NCI-H2081 (cell line): ENCODE measurements around the gene PRSS27.
A peak's percentile ranks its signal among the peaks of the same experiment; 100 is the strongest.
"Not testable (repeated sequence)": the region's sequence is repeated elsewhere in the genome, so short reads cannot be mapped to it uniquely, and the experiment has no call there.

ENCODE experiments used
- DNase-seq, 2 experiments: peaks; one replicate each; lab custom pipeline; 2025; lab: John Stamatoyannopoulos, UW

The PRSS27 gene

GRCh38 chr16:2724816-2725348, 4.9 kb upstream of the PRSS27 start:
- no peak for DNase-seq

DNA sequence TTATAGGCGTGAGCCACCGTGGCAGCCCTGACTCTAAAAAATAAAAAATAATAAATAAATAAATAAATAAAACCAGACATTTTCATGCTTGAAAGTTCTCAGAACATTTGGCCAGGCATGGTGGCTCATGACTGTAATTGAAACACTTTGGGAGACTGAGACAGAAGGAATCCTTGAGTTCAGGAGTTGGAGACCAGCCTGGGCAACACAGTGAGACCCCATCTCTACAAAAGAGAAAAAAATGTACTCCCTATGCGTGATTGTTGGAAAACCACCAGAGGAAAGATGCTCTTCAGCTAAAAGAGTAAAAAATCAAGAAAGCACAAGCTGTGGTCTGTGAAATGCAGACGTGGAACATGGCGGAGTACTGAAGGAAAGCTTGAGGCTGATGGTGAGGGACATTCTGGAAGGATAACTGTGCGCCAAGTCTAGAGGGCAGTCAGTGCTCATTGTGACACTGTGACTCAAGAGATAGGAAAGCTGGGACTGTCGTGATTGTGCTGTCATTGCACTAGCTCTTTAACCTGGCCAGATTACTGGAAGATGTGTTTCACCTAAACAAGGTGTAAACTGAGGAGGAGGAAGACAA, 4.2 kb upstream of the PRSS27 start:
- no peak for DNase-seq

DNA sequence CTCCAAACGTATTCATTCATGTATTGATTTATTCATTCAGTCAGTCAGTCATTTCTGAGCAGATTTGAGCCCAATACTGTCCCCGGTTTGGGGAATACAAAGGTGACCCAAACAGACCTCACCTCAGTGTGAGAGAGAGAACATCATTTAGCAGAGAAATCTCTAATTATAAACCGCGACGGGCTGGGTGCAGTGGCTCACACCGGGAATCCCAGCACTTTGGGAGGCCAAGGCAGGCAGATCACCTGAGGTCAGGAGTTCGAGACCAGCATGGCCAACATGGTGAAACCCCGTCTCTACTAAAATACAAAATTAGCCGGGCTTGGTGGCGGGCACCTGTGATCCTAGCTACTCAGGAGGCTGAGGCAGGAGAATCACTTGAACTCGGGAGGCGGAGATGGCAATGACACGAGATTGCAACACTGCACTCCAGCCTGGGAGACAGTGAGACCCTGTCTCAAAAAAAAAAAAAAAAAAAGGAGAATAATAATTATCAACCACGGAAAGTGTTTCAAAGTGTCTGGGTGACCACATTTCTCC, 1.7 kb upstream of the PRSS27 start:
- not testable (repeated sequence) for DNase-seq

- DNase-seq, result peak; percentile 85 to 87
Measured at GRCh38 chr16:2720719-2721633, 952 bp upstream of the PRSS27 start.

GRCh38 chr16:2719328-2720063, 528 bp downstream of the PRSS27 start:
- no peak for DNase-seq

DNA sequence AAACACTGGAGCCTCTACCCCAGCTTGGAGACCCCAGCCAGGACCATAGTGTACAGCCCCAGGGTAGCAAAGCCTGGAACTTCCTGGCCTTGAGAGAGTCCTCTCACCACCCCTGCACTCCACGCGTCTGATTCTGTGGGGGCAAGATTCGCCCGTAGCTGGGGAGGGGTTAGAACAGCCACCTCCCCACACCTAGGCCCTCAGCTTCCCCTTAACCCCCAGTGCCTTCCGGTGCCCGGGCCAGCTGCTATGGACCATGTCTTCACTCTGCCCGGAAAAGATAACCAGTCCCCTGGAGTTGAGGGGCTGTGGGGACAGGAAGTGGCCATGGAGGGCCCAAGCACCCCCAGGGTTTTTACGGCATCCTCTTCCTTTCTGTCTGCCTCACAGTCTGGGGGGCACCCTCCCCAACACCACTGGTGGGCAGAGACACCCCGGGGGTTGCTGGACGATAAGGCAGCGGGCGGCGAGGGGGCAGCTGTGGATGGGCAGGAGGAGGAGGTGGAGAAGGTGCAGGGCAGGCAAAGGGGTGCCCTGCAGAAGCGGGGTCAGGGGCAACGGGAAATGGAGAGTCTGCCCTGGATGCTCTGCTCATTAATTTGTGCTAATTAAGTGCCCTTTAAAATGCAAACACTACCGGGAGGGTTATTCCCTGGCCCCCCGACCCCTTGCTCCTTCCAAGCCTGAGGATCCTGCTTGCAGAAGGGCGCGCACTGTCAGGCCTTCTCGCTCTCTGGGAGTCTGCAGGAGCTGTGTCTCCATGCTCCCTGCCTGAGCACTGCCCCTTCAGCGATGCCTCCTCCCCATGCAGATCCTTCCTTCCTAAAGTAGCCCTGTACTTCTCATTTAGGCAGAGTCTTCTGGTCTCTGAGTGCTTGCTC, 2.4 kb downstream of the PRSS27 start:
- no peak for DNase-seq

DNA sequence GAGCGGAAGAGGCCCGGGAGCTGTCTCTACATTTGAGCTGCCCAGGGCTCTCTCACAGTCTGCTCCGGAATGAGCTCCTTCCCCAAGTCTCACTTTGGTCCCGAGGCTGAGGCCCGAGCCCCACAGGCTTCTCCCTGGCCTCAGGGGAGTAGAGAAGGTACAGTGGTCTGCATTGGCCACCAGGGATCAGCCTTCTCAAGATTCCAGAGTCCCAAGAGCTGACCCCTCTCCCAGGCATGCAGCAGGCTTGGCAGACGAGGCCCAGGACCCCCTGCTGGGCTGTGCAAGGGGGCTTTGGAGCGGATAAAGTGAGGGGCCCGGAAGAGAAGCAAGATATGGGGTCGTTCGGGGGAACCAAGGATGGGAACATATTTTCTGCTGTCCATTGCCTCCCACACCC, 3.1 kb downstream of the PRSS27 start:
- no peak for DNase-seq

DNA sequence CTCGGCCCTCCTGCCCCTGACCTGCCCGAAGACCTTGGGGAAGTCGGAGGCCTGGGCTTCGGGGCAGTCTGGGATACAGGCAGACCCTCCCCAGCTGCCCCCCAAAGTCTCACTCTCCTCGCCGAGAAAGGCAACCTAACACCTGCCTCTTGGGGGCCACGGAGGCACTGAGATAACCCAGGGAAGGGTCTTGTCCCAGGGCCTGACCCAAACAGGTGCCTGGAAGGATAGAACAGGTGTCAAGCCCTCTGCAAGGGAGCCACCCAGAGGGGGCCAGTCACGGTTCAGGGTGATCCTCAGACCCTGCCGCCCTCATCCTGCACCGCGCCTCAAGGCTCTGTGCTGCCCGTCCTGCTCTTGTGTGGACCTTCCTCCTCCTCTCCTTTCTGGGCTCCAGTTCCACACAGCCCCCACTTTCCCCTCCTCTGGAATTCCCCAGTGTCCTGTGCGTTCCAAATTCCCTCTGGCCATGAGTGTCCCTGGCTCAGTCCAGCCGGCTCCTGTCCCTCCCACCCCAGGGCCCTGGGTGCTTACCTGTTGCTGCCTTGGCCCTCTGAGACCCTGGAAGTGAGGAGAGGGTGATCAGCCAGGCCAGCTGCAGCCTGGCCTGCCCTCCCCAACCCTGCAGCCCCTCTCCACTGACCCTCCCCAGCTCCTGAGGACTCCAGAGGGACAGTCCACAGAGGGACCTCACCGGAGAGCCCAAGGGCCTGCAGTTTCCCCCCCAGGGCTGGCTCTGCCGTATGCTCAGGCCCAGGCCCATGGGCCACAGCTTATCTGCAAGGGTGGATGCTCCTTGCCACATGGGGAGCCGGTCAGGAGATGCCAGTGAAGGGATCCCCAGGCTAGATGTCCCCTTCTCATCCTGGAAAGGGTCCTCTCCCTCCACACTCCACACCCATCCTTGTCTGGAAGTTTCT, 3.8 kb downstream of the PRSS27 start:
- DNase-seq, result no peak

DNA sequence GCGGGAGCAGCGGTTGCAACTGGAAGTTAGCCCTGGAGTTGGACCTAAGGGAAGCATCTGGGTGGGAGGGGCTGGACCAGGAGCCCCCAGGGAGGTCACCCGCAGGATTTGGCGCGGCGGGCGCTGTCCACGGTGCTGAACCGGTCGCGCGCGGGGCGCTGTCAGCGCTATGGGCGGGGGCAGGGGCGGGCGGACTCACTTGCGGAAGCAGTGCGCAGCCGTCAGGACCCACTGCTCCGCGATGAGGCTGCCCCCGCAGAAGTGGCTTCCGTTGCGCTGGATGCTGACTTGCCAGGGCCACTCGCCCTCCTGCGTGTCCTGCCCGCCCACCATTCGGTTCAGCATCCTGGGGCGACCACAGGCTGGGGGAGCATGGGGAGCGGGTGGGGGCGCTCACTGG, 4.5 kb downstream of the PRSS27 start:
- DNase-seq, result no peak

DNA sequence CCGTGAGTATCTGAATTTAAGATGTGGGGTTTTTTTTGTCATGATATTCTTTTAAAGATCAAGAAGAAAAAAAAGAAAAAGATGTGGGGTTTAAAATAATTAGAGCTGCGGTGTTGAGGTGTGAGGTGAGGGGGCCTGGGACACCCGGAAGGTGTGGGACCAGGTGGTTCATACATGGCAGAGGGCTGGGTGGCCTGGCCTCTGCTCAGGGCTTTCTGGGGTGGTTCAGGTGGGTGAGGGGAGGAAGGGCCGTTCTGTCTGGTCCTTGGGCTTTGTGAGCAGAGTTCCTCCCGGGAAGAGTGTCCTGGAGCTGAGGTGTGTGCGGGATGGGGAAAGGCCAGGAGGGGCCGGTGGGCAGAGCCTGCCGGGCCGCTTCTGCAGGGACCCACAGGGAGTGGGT, 5.0 kb downstream of the PRSS27 start:
- no peak for DNase-seq

DNA sequence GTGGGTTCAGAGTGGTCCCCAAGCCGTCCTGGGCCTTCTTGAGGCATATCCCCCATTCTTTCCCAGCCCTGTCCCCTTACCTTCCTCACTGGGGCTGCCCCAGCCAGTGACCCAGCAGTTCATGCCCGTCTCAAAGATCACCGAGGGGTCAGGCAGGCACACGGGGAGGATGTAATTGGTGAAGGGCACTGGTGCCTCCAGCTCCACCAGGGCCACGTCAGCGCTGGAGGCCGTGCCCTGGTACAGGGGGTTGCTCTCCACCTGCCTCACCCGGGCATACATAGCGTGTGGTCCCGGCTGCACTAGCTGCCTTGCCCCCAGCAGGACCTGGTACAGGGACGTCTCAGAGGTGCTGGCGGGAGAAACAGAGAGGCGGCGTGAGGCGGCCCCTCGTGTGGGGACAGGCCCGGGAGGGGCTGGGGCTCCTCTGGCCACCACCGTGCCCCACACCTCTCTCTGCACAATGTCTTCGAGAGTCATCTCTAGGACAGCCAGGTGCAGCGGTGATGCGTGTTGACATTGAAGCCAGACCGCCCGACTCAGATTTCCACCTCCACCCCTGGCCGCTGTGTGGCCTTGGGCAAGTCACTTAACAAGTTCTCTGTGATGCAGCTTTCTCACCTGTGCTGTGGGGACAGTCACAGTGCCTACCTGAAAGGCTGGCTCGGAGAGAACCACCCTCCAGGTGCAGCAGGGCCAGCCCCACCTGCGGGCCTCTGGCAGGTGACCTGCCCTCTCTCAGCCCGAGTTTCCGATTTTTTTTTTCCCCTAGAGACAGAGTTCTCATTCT, 5.8 kb downstream of the PRSS27 start:
- DNase-seq, result no peak

GRCh38 chr16:2713523-2713922, 6.5 kb downstream of the PRSS27 start:
- no peak for DNase-seq

DNA sequence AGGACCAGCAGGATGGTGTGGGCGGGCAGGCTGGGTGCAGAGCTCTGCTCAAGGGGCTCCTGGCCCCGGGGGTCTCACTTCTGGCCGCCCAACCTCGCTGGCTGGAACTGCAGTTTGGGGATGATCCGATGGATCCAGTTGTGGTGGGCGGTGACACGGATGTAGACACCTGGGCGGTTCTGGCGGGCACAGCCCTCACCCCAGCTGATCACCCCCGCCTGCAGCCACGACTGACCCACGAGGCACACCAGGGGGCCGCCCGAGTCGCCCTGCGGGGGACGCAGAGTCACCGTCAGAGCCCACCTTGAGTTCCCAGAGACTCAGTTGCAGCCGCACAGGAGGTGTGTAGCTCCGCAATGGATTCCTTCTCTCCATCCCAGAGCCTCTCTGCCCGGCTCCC, 7.5 kb downstream of the PRSS27 start:
- DNase-seq, result no peak

GRCh38 chr16:2712063-2712441, 8.0 kb downstream of the PRSS27 start:
- DNase-seq, result no peak

GRCh38 chr16:2711370-2712062, 8.5 kb downstream of the PRSS27 start:
- DNase-seq, result no peak

DNA sequence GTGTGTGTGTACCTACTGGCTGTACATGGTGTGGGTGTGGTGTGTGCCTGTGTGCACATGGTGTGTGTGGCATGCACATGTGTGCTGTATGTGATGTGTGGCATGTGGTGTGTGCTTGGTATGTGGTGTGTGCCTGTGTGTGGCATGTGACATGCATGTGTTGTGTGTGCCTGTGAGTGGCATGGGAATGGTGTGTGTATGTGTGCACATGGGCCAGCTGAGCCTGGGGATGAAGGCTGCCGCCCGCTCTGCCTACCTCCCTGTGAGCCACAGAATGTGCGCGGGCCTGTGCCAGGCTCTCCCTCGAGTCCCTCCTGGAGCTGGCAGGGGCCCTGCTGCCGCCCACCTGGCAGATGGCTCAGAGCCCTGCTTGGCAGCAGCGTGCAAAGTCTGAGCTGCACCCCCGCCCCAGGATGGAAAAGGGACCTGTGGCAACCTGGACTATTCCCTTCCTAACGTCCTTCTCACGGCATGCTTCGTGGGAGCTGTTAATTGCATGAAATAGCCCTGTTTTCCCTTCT, 9.3 kb downstream of the PRSS27 start:
- DNase-seq, result no peak

DNA sequence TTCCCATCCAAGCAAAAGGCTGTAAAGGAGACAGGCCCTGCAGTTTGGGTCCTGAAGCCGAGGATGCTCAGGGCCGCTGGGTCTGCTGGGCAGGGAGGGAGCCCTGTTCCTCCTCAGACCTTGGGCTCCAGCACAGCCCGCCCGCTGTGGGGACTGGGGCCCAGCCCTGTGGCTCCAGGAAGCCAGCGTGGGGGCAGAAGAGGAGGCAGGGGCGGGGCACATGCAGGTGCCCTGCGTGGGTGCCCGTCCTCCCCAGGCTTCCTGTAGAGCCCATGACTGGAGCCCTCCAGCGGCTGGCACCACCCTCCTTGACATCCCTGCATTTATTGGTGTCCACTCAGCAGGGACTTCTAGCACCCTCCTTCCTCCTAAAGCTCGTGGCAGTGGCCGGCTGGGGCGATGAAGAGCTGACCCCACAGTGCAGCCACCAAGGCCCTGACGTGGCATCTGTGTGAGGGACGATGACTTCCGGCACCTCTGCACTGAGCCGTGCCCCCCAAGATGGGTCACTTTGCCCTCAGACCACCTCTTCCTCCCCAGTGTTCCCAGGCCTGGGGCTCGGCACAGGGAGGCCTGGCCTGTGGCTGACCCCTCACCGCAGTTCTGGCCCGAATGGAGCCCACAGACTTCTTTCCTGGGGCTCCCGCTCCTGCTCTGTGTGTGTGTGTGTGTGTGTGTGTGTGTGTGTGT, 9.9 kb downstream of the PRSS27 start:
- DNase-seq, result no peak

GRCh38 chr16:2709588-2709984, 10.4 kb downstream of the PRSS27 start:
- no peak for DNase-seq
